Uterus (tissue), 2 donors: ENCODE measurements around the gene GTF2I.
"Not testable (repeated sequence)": the region's sequence is repeated elsewhere in the genome, so short reads cannot be mapped to it uniquely, and the experiment has no call there.

Experiments
- CTCF ChIP-seq, 4 experiments: fragments of 200-600 bp in 2 of 4; fragments of 450-650 bp in 2 of 4; sonication (generic) in 2 of 4; IDR thresholded peaks; one replicate each; pipeline ENCODE4 v1.5.1; 2016 to 2019; ENCODE audit warnings: antibody characterized with exemption in 4 of 4, mild to moderate bottlenecking in 2 of 4, moderate library complexity in 1 of 4
- POLR2A ChIP-seq, 2 donors: fragments of 450-650 bp; IDR thresholded peaks; one replicate each; pipeline ENCODE4 v1.6.1; 2016; ENCODE audit warnings: antibody characterized with exemption in 2 of 2, mild to moderate bottlenecking in 1 of 2, moderate library complexity in 1 of 2

- TF ChIP-seq POLR2A, CTCF (IDR thresholded peaks at IDR 0.05): not testable (repeated sequence)
These were observed 141.1 kb downstream of the GTF2I start for GRCh38 chr7:74798644-74799043.
